Left renal cortex interstitium (tissue), 4 donors: Measurements from ENCODE around the gene OGFOD3. TPM values are rescaled to one million over a fixed set of nuclear protein-coding genes. Genes with fewer than 3 reads are reported as not detected.

Experiments
- DNase-seq, 4 donors: peaks; one replicate each; pipeline ENCODE4 v3.0.0-alpha.2; 2013; ENCODE audit warnings: low read depth in 4 of 4, low spot score in 2 of 4, missing footprints in 1 of 4
- polyA plus RNA-seq, 4 donors: library from polyadenylated mRNA; unstranded; fragments of 120-200 nt; gene quantifications; one replicate each; pipeline ENCODE4 v1.2.1, GENCODE V29; 2013; ENCODE audit not compliant: insufficient read length in 4 of 4

OGFOD3 gene
- polyA plus RNA-seq, 4 donors = 25.0 to 28.6 (median 26.5) TPM

GRCh38 chr17:82344175-82344907, 74.0 kb downstream of the OGFOD3 start:
- no peak for DNase-seq

DNA sequence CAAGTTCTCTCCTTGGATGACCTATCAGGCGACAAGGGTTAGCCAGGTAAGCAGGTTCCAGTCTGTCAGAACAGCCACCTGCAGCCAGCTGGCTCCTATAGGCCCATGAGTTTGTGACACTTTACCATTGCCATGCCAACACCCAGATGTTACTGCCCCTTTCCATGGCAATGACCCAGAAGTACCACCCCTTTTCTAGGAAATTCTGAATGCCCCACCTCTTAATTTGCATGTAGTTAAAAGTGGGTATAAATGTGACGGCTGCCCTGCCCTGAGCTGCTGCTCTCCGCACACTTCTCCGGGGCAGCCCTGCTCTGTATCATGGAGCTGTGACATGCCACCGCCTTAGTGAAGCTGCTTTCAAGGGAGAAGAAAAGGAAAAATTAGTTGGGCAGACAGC, 74.8 kb downstream of the OGFOD3 start:
- no peak for DNase-seq

DNA sequence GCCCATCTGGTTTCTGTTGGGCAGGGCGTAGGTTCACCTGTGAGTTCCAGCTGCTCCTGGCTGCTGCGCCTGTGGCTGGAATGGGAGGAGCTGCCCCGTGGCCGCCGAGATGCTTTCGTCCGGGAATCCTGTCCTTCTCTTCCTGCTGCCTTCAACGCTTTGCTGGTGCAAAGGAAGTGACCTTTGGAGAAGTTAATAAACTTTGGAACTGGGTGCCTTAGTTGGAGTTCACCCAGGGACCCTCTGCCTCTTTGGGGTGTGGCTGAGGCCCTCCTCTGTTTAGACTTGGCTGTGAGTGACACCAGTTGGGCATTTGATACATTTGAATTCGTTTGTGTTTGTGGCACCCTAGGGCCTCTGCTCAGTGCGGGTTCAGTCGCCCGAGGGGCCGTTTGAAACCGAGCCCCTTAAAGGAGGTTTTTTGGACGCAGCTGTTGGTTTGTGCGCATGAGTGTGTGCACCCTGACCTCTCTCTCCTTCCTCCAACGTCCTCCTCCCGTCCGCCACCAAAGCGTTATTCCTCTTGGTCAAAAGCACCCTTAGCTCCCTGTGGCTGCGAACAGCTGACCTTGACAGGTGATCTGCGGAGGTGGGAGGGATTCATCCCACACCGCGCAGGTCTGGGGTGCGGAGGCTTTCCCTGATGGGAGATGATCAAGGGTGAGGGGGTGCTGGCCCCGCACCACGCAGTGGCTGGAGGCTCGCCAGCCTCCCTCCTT, 75.9 kb downstream of the OGFOD3 start:
- DNase-seq = no peak

- no peak for DNase-seq
These were observed 78.5 kb downstream of the OGFOD3 start for GRCh38 chr17:82339634-82340580.

Other genes starting within 250 kb of the OGFOD3 start
- 10 to 100 TPM; 29.8 to 93.3 (median 62.1) TPM for gene CCDC57, start 205.7 kb downstream of the OGFOD3 start, polyA plus RNA-seq
- 10 to 100 TPM in 3 of 4 donors, 1 to 10 TPM in 1; 8.4 to 18.8 (median 11.5) TPM for gene SLC16A3, start 189.5 kb downstream of the OGFOD3 start, polyA plus RNA-seq
- gene CSNK1D, start 144.9 kb downstream of the OGFOD3 start, polyA plus RNA-seq = 100 to 1,000 TPM; 103 to 141 (median 126) TPM
- gene CD7, start 101.0 kb downstream of the OGFOD3 start, polyA plus RNA-seq = under 1 TPM; 0.17 to 0.65 (median 0.37) TPM
- gene SECTM1, start 84.8 kb downstream of the OGFOD3 start, polyA plus RNA-seq = 1 to 10 TPM; 1.2 to 3.4 (median 1.6) TPM
- not detected for gene TEX19, start 59.3 kb downstream of the OGFOD3 start, polyA plus RNA-seq
- gene UTS2R, start 46.8 kb downstream of the OGFOD3 start, polyA plus RNA-seq = 1 to 10 TPM in 1 of 4 donors, under 1 TPM in 3; 0.49 to 1.1 (median 0.67) TPM
- 10 to 100 TPM; 31.8 to 62.4 (median 42.6) TPM for gene HEXD, start 239 bp downstream of the OGFOD3 start, polyA plus RNA-seq
- gene CYBC1, start 32.2 kb upstream of the OGFOD3 start, polyA plus RNA-seq = 10 to 100 TPM; 47.8 to 57.9 (median 56.8) TPM
- 10 to 100 TPM; 74.7 to 94.5 (median 81.4) TPM for gene NARF, start 40.2 kb upstream of the OGFOD3 start, polyA plus RNA-seq
- gene FOXK2, start 101.1 kb upstream of the OGFOD3 start, polyA plus RNA-seq = 10 to 100 TPM; 34.7 to 48.6 (median 42.8) TPM
- gene WDR45B, start 229.9 kb upstream of the OGFOD3 start, polyA plus RNA-seq = 100 to 1,000 TPM in 2 of 4 donors, 10 to 100 TPM in 2; 95.2 to 105 (median 101) TPM